ENCODE results near the gene TXLNG. TPM values are rescaled to one million over a fixed set of nuclear protein-coding genes. Genes with fewer than 3 reads are reported as not detected.

Gene TXLNG
- total and polyA plus RNA-seq, 2 donors (not counting 1 experiment from before 2014, with no cell fraction given), result 9.0 to 18.0 TPM

- peak; percentile 60 to 90 for DNase-seq (ENCODE audit: low read depth in 2 of 2)
- no peak overlapping the region for H3K4me2 ChIP-seq (ENCODE audit: extremely low read depth, insufficient read depth, low read length)
- no peaks in the 10 kb centered on the region for H4K20me1 ChIP-seq (ENCODE audit: control insufficient read depth, extremely low read depth, insufficient read depth, low read length)
- H3K27ac ChIP-seq (ENCODE audit: insufficient read depth, low read length), result no peak overlapping the region
- TF ChIP-seq CTCF (conservative IDR thresholded peaks at IDR 0.05 in 1 of 2, IDR thresholded peaks at IDR 0.05 in 1 of 2; ENCODE audit: low read depth in 1 of 2, low read length in 2 of 2), result peak in 1 of 2 donors; percentile 26
- TF ChIP-seq EZH2 (IDR thresholded peaks at IDR 0.05; ENCODE audit: low read length, missing control alignments), result no peak
- H3K27me3 ChIP-seq (ENCODE audit: control insufficient read depth, insufficient read depth, low read length), result no peaks in the 10 kb centered on the region
- no peak overlapping the region for H2AFZ ChIP-seq (ENCODE audit: low read length)
- H3K4me1 ChIP-seq (ENCODE audit: control insufficient read depth, extremely low read depth, insufficient read depth, low read length), result no peaks in the 10 kb centered on the region
- no peaks in the 10 kb centered on the region for H3K9me3 ChIP-seq (ENCODE audit: control insufficient read depth, insufficient read depth, low read depth, low read length)
- H3K9ac ChIP-seq (ENCODE audit: insufficient read depth, low read length), result no peak overlapping the region
- H3K79me2 ChIP-seq (ENCODE audit: control insufficient read depth, insufficient read depth, low read length), result no peaks in the 10 kb centered on the region
- H3K4me3 ChIP-seq (replicated peaks in 1 of 4; ENCODE audit: control extremely low read depth in 1 of 4, insufficient read depth in 1 of 4, low read depth in 3 of 4, low read length in 4 of 4), result no peak overlapping the region
- peaks cover 6% of the 10 kb centered on the region for H3K36me3 ChIP-seq (ENCODE audit: control insufficient read depth, insufficient read depth, low read length)
Measured at GRCh38 chrX:16743604-16744325, 42.5 kb upstream of the TXLNG start.

GRCh38 chrX:16745102-16745501 lies 41.2 kb upstream of the TXLNG start:
- Histone ChIP-seq H3K27ac (ENCODE audit: insufficient read depth, low read length) (no peak overlapping the region), H3K36me3 (ENCODE audit: control insufficient read depth, insufficient read depth, low read length) (peaks cover 6% of the 10 kb centered on the region), H4K20me1 (ENCODE audit: control insufficient read depth, extremely low read depth, insufficient read depth, low read length) (no peaks in the 10 kb centered on the region), H3K27me3 (ENCODE audit: control insufficient read depth, insufficient read depth, low read length) (no peaks in the 10 kb centered on the region), H3K4me1 (ENCODE audit: control insufficient read depth, extremely low read depth, insufficient read depth, low read length) (no peaks in the 10 kb centered on the region), H3K9ac (ENCODE audit: insufficient read depth, low read length) (no peak overlapping the region), H2AFZ (ENCODE audit: low read length) (no peak overlapping the region), H3K4me3 (replicated peaks in 1 of 4; ENCODE audit: control extremely low read depth in 1 of 4, insufficient read depth in 1 of 4, low read depth in 3 of 4, low read length in 4 of 4) (no peak overlapping the region), H3K79me2 (ENCODE audit: control insufficient read depth, insufficient read depth, low read length) (no peaks in the 10 kb centered on the region), H3K9me3 (ENCODE audit: control insufficient read depth, insufficient read depth, low read depth, low read length) (no peaks in the 10 kb centered on the region), H3K4me2 (ENCODE audit: extremely low read depth, insufficient read depth, low read length) (no peak overlapping the region)
- no peak for DNase-seq (ENCODE audit: low read depth in 2 of 2)
- TF ChIP-seq CTCF (conservative IDR thresholded peaks at IDR 0.05 in 1 of 2, IDR thresholded peaks at IDR 0.05 in 1 of 2; ENCODE audit: low read depth in 1 of 2, low read length in 2 of 2) (no peak), EZH2 (IDR thresholded peaks at IDR 0.05; ENCODE audit: low read length, missing control alignments) (no peak)

GRCh38 chrX:16745659-16746058 lies 40.6 kb upstream of the TXLNG start:
- no peak overlapping the region for H3K9ac ChIP-seq (ENCODE audit: insufficient read depth, low read length)
- DNase-seq (ENCODE audit: low read depth in 2 of 2), result no peak
- no peak overlapping the region for H2AFZ ChIP-seq (ENCODE audit: low read length)
- H3K4me1 ChIP-seq (ENCODE audit: control insufficient read depth, extremely low read depth, insufficient read depth, low read length), result no peaks in the 10 kb centered on the region
- H3K79me2 ChIP-seq (ENCODE audit: control insufficient read depth, insufficient read depth, low read length), result no peaks in the 10 kb centered on the region
- peaks cover 6% of the 10 kb centered on the region for H3K36me3 ChIP-seq (ENCODE audit: control insufficient read depth, insufficient read depth, low read length)
- no peak overlapping the region for H3K27ac ChIP-seq (ENCODE audit: insufficient read depth, low read length)
- TF ChIP-seq EZH2 (IDR thresholded peaks at IDR 0.05; ENCODE audit: low read length, missing control alignments), result no peak
- no peak for TF ChIP-seq CTCF (conservative IDR thresholded peaks at IDR 0.05 in 1 of 2, IDR thresholded peaks at IDR 0.05 in 1 of 2; ENCODE audit: low read depth in 1 of 2, low read length in 2 of 2)
- H3K9me3 ChIP-seq (ENCODE audit: control insufficient read depth, insufficient read depth, low read depth, low read length), result no peaks in the 10 kb centered on the region
- no peak overlapping the region for H3K4me3 ChIP-seq (replicated peaks in 1 of 4; ENCODE audit: control extremely low read depth in 1 of 4, insufficient read depth in 1 of 4, low read depth in 3 of 4, low read length in 4 of 4)
- no peak overlapping the region for H3K4me2 ChIP-seq (ENCODE audit: extremely low read depth, insufficient read depth, low read length)
- H3K27me3 ChIP-seq (ENCODE audit: control insufficient read depth, insufficient read depth, low read length), result no peaks in the 10 kb centered on the region
- no peaks in the 10 kb centered on the region for H4K20me1 ChIP-seq (ENCODE audit: control insufficient read depth, extremely low read depth, insufficient read depth, low read length)

Measured in fibroblast of lung (primary cell).